Measurements from ENCODE around the gene PTPRA.

GRCh38 chr20:2836035-2836434, 37.2 kb upstream of the PTPRA start:
- TF ChIP-seq CTCF (IDR thresholded peaks at IDR 0.05; ENCODE audit: poor library complexity) (no peak), EZH2 (IDR thresholded peaks at IDR 0.05; ENCODE audit: borderline replicate concordance) (no peak), EZH2phosphoT487 (IDR thresholded peaks at IDR 0.05; ENCODE audit: low read depth, severe bottlenecking, unreplicated experiment) (no peak)

All from hepatocyte (in vitro differentiated cells).